Hepatocyte (in vitro differentiated cells): ENCODE results near the gene DIRAS3. TPM values are rescaled to one million over a fixed set of nuclear protein-coding genes. Genes with fewer than 3 reads are reported as not detected.

ENCODE experiments used
- DNase-seq: peaks from one replicate; pipeline ENCODE4 v3.0.0-alpha.2; 2016; ENCODE audit warnings: low spot score
- H2AFZ ChIP-seq: fragments of 200-600 bp; sonication (generic); 2 replicates; pipeline ENCODE4 v1.6.0; 2016; ENCODE audit warnings: antibody characterized with exemption, mild to moderate bottlenecking
- H3K27ac ChIP-seq: fragments of 200-600 bp; sonication (generic); 2 replicates; pipeline ENCODE4 v1.5.1; 2016; ENCODE audit warnings: mild to moderate bottlenecking
- H3K27me3 ChIP-seq: fragments of 200-600 bp; sonication (generic); 2 replicates; pipeline ENCODE4 v1.6.1; 2016
- H3K36me3 ChIP-seq: fragments of 200-600 bp; sonication (generic); replicated peaks from 2 replicates; pipeline ENCODE4 v1.5.1; 2016; ENCODE audit warnings: low read depth; ENCODE audit not compliant: insufficient read depth
- H3K4me1 ChIP-seq: fragments of 200-600 bp; sonication (generic); 2 replicates; pipeline ENCODE4 v1.5.1; 2016; ENCODE audit warnings: mild to moderate bottlenecking, moderate library complexity; ENCODE audit not compliant: insufficient read depth
- H3K4me2 ChIP-seq: fragments of 200-600 bp; sonication (generic); 2 replicates; pipeline ENCODE4 v1.6.0; 2016
- H3K4me3 ChIP-seq: fragments of 200-600 bp; sonication (generic); 2 replicates; pipeline ENCODE4 v1.5.1; 2016; ENCODE audit warnings: mild to moderate bottlenecking
- H3K79me2 ChIP-seq: fragments of 200-600 bp; sonication (generic); 2 replicates; pipeline ENCODE4 v1.6.0; 2017; ENCODE audit warnings: mild to moderate bottlenecking
- H3K9me2 ChIP-seq: fragments of 200-600 bp; sonication (generic); replicated peaks from 2 replicates; pipeline ENCODE4 v1.6.0; 2017; ENCODE audit warnings: mild to moderate bottlenecking; ENCODE audit not compliant: insufficient read depth
- H3K9me3 ChIP-seq: fragments of 200-600 bp; sonication (generic); 2 replicates; pipeline ENCODE4 v1.5.1; 2016; ENCODE audit warnings: low read depth, mild to moderate bottlenecking
- H4K20me1 ChIP-seq: fragments of 200-600 bp; sonication (generic); 2 replicates; pipeline ENCODE4 v1.6.0; 2016; ENCODE audit warnings: mild to moderate bottlenecking; ENCODE audit not compliant: insufficient read depth, poor library complexity, severe bottlenecking
- EZH2 ChIP-seq: fragments of 200-600 bp; sonication (generic); IDR thresholded peaks from 2 replicates; pipeline ENCODE4 v1.6.1; 2016; ENCODE audit warnings: antibody characterized with exemption, mild to moderate bottlenecking, borderline replicate concordance
- EZH2phosphoT487 ChIP-seq: fragments of 200-600 bp; sonication (generic); IDR thresholded peaks from one replicate; pipeline ENCODE4 v1.6.1; 2018; ENCODE audit warnings: antibody characterized with exemption, mild to moderate bottlenecking, low read depth, moderate library complexity; ENCODE audit not compliant: unreplicated experiment, severe bottlenecking
- WGBS: methylation state at CpG from one replicate; pipeline ENCODE4 v1.1.6; 2016; ENCODE audit warnings: low lambda C conversion rate; ENCODE audit errors: missing lambda C conversion rate; 5-methylcytosine and 5-hydroxymethylcytosine counted together
- polyA plus RNA-seq: library from polyadenylated mRNA; unstranded; fragments of >200 nt; fragmentation: Nextera tagmentation; extraction: Ambion mirVana; gene quantifications from 2 replicates; pipeline ENCODE4 v1.2.1, GENCODE V29; 2016
- total RNA-seq: library from RNA; depleted of rRNA; stranded (reverse); fragments of >200 nt; gene quantifications from 2 replicates; pipeline ENCODE4 v1.2.3, GENCODE V29; 2014
- TF ChIP-seq, protein P1 (sequence below): fragments of 200-600 bp; sonication (generic); IDR thresholded peaks from 2 replicates; pipeline ENCODE4 v1.5.1; 2016; ENCODE audit warnings: antibody characterized with exemption, mild to moderate bottlenecking; ENCODE audit not compliant: poor library complexity

DIRAS3 gene
- total and polyA plus RNA-seq, 2 experiments from 2014 or later: 1.9 to 2.0 TPM

DNA sequence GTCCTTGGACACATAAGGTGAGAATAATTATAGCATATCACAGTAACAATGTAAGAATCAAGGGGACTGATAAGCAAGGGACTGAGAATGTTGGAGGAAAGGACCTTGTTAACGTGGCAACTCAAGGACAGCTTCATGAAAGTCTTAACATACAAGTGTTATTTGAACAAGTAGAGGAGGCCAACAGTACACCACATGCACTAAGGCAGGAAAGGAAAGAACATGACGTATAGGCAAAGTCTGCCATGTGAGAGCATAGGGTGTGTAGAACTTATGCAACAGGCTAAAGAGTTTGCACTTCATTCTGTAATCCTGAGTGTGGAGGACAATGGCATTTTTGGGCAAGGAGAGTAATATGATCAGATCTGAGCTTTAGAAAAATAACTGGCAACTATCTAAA lies 33.3 kb upstream of the DIRAS3 start:
- H2AFZ ChIP-seq: no peak overlapping the region
- no peaks in the 10 kb centered on the region for H3K27me3 ChIP-seq
- 47% methylated on average over 2 of the region's 2 CpGs for WGBS
- no peaks in the 10 kb centered on the region for H3K79me2 ChIP-seq
- no peak for TF ChIP-seq EZH2
- TF ChIP-seq, protein P1, sequence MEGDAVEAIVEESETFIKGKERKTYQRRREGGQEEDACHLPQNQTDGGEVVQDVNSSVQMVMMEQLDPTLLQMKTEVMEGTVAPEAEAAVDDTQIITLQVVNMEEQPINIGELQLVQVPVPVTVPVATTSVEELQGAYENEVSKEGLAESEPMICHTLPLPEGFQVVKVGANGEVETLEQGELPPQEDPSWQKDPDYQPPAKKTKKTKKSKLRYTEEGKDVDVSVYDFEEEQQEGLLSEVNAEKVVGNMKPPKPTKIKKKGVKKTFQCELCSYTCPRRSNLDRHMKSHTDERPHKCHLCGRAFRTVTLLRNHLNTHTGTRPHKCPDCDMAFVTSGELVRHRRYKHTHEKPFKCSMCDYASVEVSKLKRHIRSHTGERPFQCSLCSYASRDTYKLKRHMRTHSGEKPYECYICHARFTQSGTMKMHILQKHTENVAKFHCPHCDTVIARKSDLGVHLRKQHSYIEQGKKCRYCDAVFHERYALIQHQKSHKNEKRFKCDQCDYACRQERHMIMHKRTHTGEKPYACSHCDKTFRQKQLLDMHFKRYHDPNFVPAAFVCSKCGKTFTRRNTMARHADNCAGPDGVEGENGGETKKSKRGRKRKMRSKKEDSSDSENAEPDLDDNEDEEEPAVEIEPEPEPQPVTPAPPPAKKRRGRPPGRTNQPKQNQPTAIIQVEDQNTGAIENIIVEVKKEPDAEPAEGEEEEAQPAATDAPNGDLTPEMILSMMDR: no peak
- no peak for TF ChIP-seq EZH2phosphoT487
- no peaks in the 10 kb centered on the region for H4K20me1 ChIP-seq
- no peak overlapping the region for H3K4me2 ChIP-seq
- H3K4me3 ChIP-seq: no peak overlapping the region
- no peak overlapping the region for H3K27ac ChIP-seq
- H3K9me3 ChIP-seq: no peaks in the 10 kb centered on the region
- no peak for DNase-seq
- no peaks in the 10 kb centered on the region for H3K4me1 ChIP-seq
- H3K36me3 ChIP-seq: no peaks in the 10 kb centered on the region
- no peaks in the 10 kb centered on the region for H3K9me2 ChIP-seq

- Histone ChIP-seq H2AFZ (no peak overlapping the region), H3K4me1 (no peaks in the 10 kb centered on the region), H3K4me3 (no peak overlapping the region), H3K9me3 (no peaks in the 10 kb centered on the region), H3K9me2 (no peaks in the 10 kb centered on the region), H3K79me2 (no peaks in the 10 kb centered on the region), H3K36me3 (no peaks in the 10 kb centered on the region), H3K27ac (no peak overlapping the region), H4K20me1 (no peaks in the 10 kb centered on the region), H3K4me2 (no peak overlapping the region), H3K27me3 (no peaks in the 10 kb centered on the region)
- TF ChIP-seq EZH2phosphoT487: no peak
- TF ChIP-seq, protein P1: no peak
- no peak for TF ChIP-seq EZH2
- no peak for DNase-seq
Observed at GRCh38 chr1:68081775-68082283, 31.4 kb upstream of the DIRAS3 start.

DNA sequence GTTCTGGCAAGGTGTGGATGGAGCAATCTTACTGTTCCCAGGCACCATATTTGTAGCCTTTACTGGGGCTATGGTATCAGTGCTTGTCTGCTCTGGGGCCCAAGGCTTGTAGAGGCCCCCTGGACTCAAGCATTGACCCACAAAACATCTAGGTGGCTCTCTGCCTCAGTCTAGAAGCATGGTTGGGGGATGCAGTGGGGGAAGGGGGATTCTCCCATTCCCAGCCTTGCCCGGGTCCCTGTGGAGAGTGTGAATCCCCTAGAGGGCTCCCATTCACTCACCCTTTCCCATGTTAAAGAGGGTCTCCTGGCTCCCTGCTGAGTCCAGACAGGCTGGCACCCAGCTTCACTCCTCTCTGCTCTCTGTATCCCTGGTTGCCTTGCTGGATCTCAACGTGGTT lies 28.2 kb upstream of the DIRAS3 start:
- WGBS: 80% methylated on average over 2 of the region's 2 CpGs
- no peaks in the 10 kb centered on the region for H3K79me2 ChIP-seq

More for the DNA sequence above, 28.2 kb upstream of the DIRAS3 start:
- TF ChIP-seq EZH2phosphoT487: no peak
- TF ChIP-seq, protein P1: no peak
- no peak for TF ChIP-seq EZH2
- Histone ChIP-seq H3K27me3 (no peaks in the 10 kb centered on the region), H3K36me3 (no peaks in the 10 kb centered on the region), H3K4me3 (no peak overlapping the region), H3K4me2 (no peak overlapping the region), H3K9me2 (no peaks in the 10 kb centered on the region), H3K27ac (no peak overlapping the region), H3K9me3 (no peaks in the 10 kb centered on the region), H3K4me1 (no peaks in the 10 kb centered on the region), H4K20me1 (no peaks in the 10 kb centered on the region), H2AFZ (no peak overlapping the region)
- DNase-seq: no peak
